Urothelium cell line (cell line): ENCODE data around the gene HLA-E.
"Not testable (repeated sequence)": the region's sequence is repeated elsewhere in the genome, so short reads cannot be mapped to it uniquely, and the experiment has no call there.

ENCODE experiments used
- DNase-seq: peaks from one replicate; pipeline ENCODE4 v3.0.0; 2011; ENCODE audit warnings: low spot score, mixed read lengths
- FAIRE-seq: peaks from 2 replicates; lab custom pipeline; 2011; peaks lifted over from hg19 to GRCh38; lab: Jason Lieb, UNC

Gene HLA-E

GRCh38 chr6:30480536-30481156, 8.7 kb upstream of the HLA-E start:
- peak; percentile 44 for DNase-seq
- no peak for FAIRE-seq

GRCh38 chr6:30481211-30481964, 7.9 kb upstream of the HLA-E start:
- DNase-seq: no peak
- no peak for FAIRE-seq

- peak; percentile 5 for FAIRE-seq
- peak; percentile 83 for DNase-seq
These were observed 7.2 kb upstream of the HLA-E start for GRCh38 chr6:30481965-30482644.

- no peak for FAIRE-seq
- no peak for DNase-seq
These were observed 5.5 kb upstream of the HLA-E start for GRCh38 chr6:30483677-30484279.

- no peak for FAIRE-seq
- no peak for DNase-seq
These were observed 4.1 kb upstream of the HLA-E start for GRCh38 chr6:30485236-30485635.

GRCh38 chr6:30487926-30488325, 1.4 kb upstream of the HLA-E start:
- no peak for DNase-seq
- FAIRE-seq: no peak

- not testable (repeated sequence) for DNase-seq, FAIRE-seq
These were observed 620 bp upstream of the HLA-E start for GRCh38 chr6:30488697-30489080.

GRCh38 chr6:30490026-30490876, 942 bp downstream of the HLA-E start:
- FAIRE-seq (no peak), DNase-seq (peak; percentile 84)

GRCh38 chr6:30491291-30491953, 2.1 kb downstream of the HLA-E start:
- not testable (repeated sequence) for DNase-seq, FAIRE-seq

GRCh38 chr6:30491991-30492952, 3.0 kb downstream of the HLA-E start:
- no peak for FAIRE-seq
- no peak for DNase-seq

- no peak for DNase-seq
- FAIRE-seq: no peak
These were observed 4.4 kb downstream of the HLA-E start for GRCh38 chr6:30493643-30494250.

- FAIRE-seq: no peak
- no peak for DNase-seq
These were observed 5.1 kb downstream of the HLA-E start for GRCh38 chr6:30494291-30494861.

GRCh38 chr6:30495060-30495459, 5.8 kb downstream of the HLA-E start:
- FAIRE-seq, DNase-seq: not testable (repeated sequence)

- no peak for DNase-seq
- FAIRE-seq: no peak
These were observed 6.7 kb downstream of the HLA-E start for GRCh38 chr6:30495993-30496392.

GRCh38 chr6:30497261-30497599, 7.9 kb downstream of the HLA-E start:
- FAIRE-seq, DNase-seq: not testable (repeated sequence)

GRCh38 chr6:30497714-30498113, 8.4 kb downstream of the HLA-E start:
- DNase-seq (no peak), FAIRE-seq (no peak)

GRCh38 chr6:30498705-30499104, 9.4 kb downstream of the HLA-E start:
- not testable (repeated sequence) for DNase-seq, FAIRE-seq
